IMR-90 (cell line): ENCODE data around the gene COG8. TPM values are rescaled to one million over a fixed set of nuclear protein-coding genes. Genes with fewer than 3 reads are reported as not detected.

Experiments
- ATAC-seq: fragments of 200-7000 bp; cut with Tn5 transposase; 2 replicates; pipeline ENCODE4 v1.9.1; 2020; ENCODE audit warnings: low read depth, mild to moderate bottlenecking, moderate library complexity
- BruUV-seq: library from RNA; stranded (reverse); fragments of 400-500 nt; replicated peaks from 2 replicates; lab custom pipeline; 2021; lab: Mats Ljungman, UMichigan
- CTCF ChIA-PET: fragments of 300-600 bp; formaldehyde crosslinking; extraction: SDS; loops from one replicate; lab custom pipeline; 2021; ENCODE audit warnings: antibody characterized with exemption; lab: Yijun Ruan, JAX
- POLR2A ChIA-PET: fragments of 300-600 bp; sonication (Branson Sonifier 250); formaldehyde crosslinking; loops from one replicate; lab custom pipeline; 2022; ENCODE audit warnings: antibody characterized with exemption; ENCODE audit not compliant: unreplicated experiment; lab: Charles Lee
- DNase-seq: peaks from one replicate; pipeline ENCODE4 v3.0.0; 2013
- H2AFZ ChIP-seq: replicated peaks from 2 replicates; pipeline ENCODE3; 2013; ENCODE audit warnings: low read length, mild to moderate bottlenecking; ENCODE audit not compliant: poor library complexity
- H2AK5ac ChIP-seq: 2 replicates; pipeline ENCODE4 v1.6.1; 2013; ENCODE audit warnings: low read depth, low read length, inconsistent platforms
- H2AK9ac ChIP-seq: replicated peaks from 2 replicates; pipeline ENCODE3; 2013; ENCODE audit warnings: mild to moderate bottlenecking, low read depth, low read length, moderate library complexity; ENCODE audit not compliant: poor library complexity
- H2BK120ac ChIP-seq: 2 replicates; pipeline ENCODE4 v1.6.1; 2013; ENCODE audit warnings: low read depth, low read length, inconsistent platforms
- H2BK15ac ChIP-seq: 3 replicates; pipeline ENCODE4 v1.6.1; 2013; ENCODE audit warnings: low read depth, low read length, inconsistent platforms
- H2BK20ac ChIP-seq: 2 replicates; pipeline ENCODE4 v1.6.1; 2013; ENCODE audit warnings: low read depth, mild to moderate bottlenecking, inconsistent platforms, low read length, moderate library complexity
- H2BK5ac ChIP-seq: 2 replicates; pipeline ENCODE4 v1.6.1; 2013; ENCODE audit warnings: mild to moderate bottlenecking, low read depth, low read length, inconsistent platforms; ENCODE audit not compliant: poor library complexity, severe bottlenecking
- H3K14ac ChIP-seq: replicated peaks from 2 replicates; pipeline ENCODE4 v1.6.1; 2013; ENCODE audit warnings: low read depth, low read length, inconsistent platforms
- H3K18ac ChIP-seq: 2 replicates; pipeline ENCODE4 v1.6.1; 2013; ENCODE audit warnings: low read depth, low read length, control low read depth
- H3K23ac ChIP-seq: 2 replicates; pipeline ENCODE4 v1.6.1; 2013; ENCODE audit warnings: low read depth, low read length, inconsistent platforms
- H3K27ac ChIP-seq: 2 replicates; pipeline ENCODE4 v1.5.1; 2013; ENCODE audit warnings: mild to moderate bottlenecking, control low read depth, low read length; ENCODE audit not compliant: insufficient read depth
- H3K27me3 ChIP-seq: 2 replicates; pipeline ENCODE4 v1.6.1; 2013; ENCODE audit warnings: low read length; ENCODE audit not compliant: control insufficient read depth, insufficient read depth
- H3K36me3 ChIP-seq: 2 replicates; pipeline ENCODE4 v1.6.1; 2013; ENCODE audit warnings: low read length, mixed read lengths; ENCODE audit not compliant: control insufficient read depth, insufficient read depth
- H3K4ac ChIP-seq: 2 replicates; pipeline ENCODE4 v1.6.1; 2013; ENCODE audit warnings: low read depth, low read length, inconsistent platforms
- H3K4me1 ChIP-seq: 2 replicates; pipeline ENCODE4 v1.6.1; 2013; ENCODE audit warnings: low read length, mixed read lengths; ENCODE audit not compliant: control insufficient read depth, insufficient read depth
- H3K4me2 ChIP-seq: 2 replicates; pipeline ENCODE4 v1.6.1; 2013; ENCODE audit warnings: low read depth, mild to moderate bottlenecking, control low read depth, low read length, moderate library complexity
- H3K4me3 ChIP-seq: 2 replicates; pipeline ENCODE4 v1.5.1; 2013; ENCODE audit warnings: low read depth, mild to moderate bottlenecking, control low read depth, low read length, moderate library complexity; ENCODE audit not compliant: insufficient read depth
- H3K56ac ChIP-seq: 2 replicates; pipeline ENCODE4 v1.6.1; 2013; ENCODE audit warnings: low read length, inconsistent platforms; ENCODE audit not compliant: insufficient read depth; ENCODE audit errors: extremely low read depth
- H3K79me1 ChIP-seq, 2 experiments: 2 replicates each; pipeline ENCODE4 v1.6.1; 2013; ENCODE audit warnings: low read length in 2 of 2, inconsistent platforms in 1 of 2, low read depth in 1 of 2
- H3K9ac ChIP-seq: 2 replicates; pipeline ENCODE4 v1.6.1; 2013; ENCODE audit warnings: low read depth, low read length, control low read depth
- H3K9me1 ChIP-seq: 2 replicates; pipeline ENCODE4 v1.6.1; 2013; ENCODE audit warnings: low read length, inconsistent platforms; ENCODE audit not compliant: insufficient read depth
- H3K9me3 ChIP-seq: 2 replicates; pipeline ENCODE4 v1.6.1; 2013; ENCODE audit warnings: low read length; ENCODE audit not compliant: control insufficient read depth, insufficient read depth
- H4K20me1 ChIP-seq: 2 replicates; pipeline ENCODE4 v1.6.1; 2013; ENCODE audit warnings: low read length, inconsistent platforms; ENCODE audit not compliant: insufficient read depth
- H4K5ac ChIP-seq: 2 replicates; pipeline ENCODE4 v1.6.1; 2013; ENCODE audit warnings: mild to moderate bottlenecking, low read depth, low read length, control low read depth
- H4K8ac ChIP-seq, 2 experiments: 2 replicates each; pipeline ENCODE4 v1.6.1; 2013; ENCODE audit warnings: low read depth in 2 of 2, low read length in 2 of 2, control low read depth in 1 of 2, inconsistent platforms in 1 of 2
- H4K91ac ChIP-seq: 2 replicates; pipeline ENCODE4 v1.6.1; 2013; ENCODE audit warnings: low read depth, low read length, inconsistent platforms; ENCODE audit not compliant: insufficient read depth
- BHLHE40 ChIP-seq: fragments of 150-350 bp; IDR thresholded peaks from 2 replicates; pipeline ENCODE4 v1.6.1; 2016; ENCODE audit warnings: mild to moderate bottlenecking, low read depth, low read length
- CEBPB ChIP-seq: IDR thresholded peaks from 2 replicates; pipeline ENCODE4 v1.6.1; 2012; ENCODE audit warnings: low read depth, low read length, improper control_type of control experiment
- CHD1 ChIP-seq: IDR thresholded peaks from 2 replicates; pipeline ENCODE4 v1.6.1; 2012; ENCODE audit warnings: low read depth, low read length, improper control_type of control experiment
- CTCF ChIP-seq: conservative IDR thresholded peaks from 2 replicates; pipeline ENCODE4 v1.5.1; 2012; ENCODE audit warnings: mild to moderate bottlenecking, low read depth, low read length, improper control_type of control experiment
- ELK1 ChIP-seq: fragments of 150-350 bp; IDR thresholded peaks from 2 replicates; pipeline ENCODE4 v1.6.1; 2016; ENCODE audit warnings: low read depth, mild to moderate bottlenecking, low read length, moderate library complexity, borderline replicate concordance
- FOS ChIP-seq: fragments of 150-350 bp; IDR thresholded peaks from 2 replicates; pipeline ENCODE4 v1.6.1; 2016; ENCODE audit warnings: low read depth, low read length
- MAFK ChIP-seq: IDR thresholded peaks from 2 replicates; pipeline ENCODE4 v1.6.1; 2012; ENCODE audit warnings: low read depth, low read length, improper control_type of control experiment
- MAZ ChIP-seq: IDR thresholded peaks from 2 replicates; pipeline ENCODE4 v1.6.1; 2012; ENCODE audit warnings: low read depth, mild to moderate bottlenecking, low read length, improper control_type of control experiment, moderate library complexity, borderline replicate concordance
- MXI1 ChIP-seq: IDR thresholded peaks from 2 replicates; pipeline ENCODE4 v1.6.1; 2012; ENCODE audit warnings: low read depth, mild to moderate bottlenecking, low read length, moderate library complexity, borderline replicate concordance
- NFE2L2 ChIP-seq: fragments of 150-350 bp; IDR thresholded peaks from 2 replicates; pipeline ENCODE4 v1.6.1; 2016; ENCODE audit warnings: low read depth, mild to moderate bottlenecking, low read length
- POLR2A ChIP-seq: IDR thresholded peaks from 2 replicates; pipeline ENCODE4 v1.6.1; 2012; ENCODE audit warnings: mild to moderate bottlenecking, low read depth, low read length
- RAD21 ChIP-seq: IDR thresholded peaks from 2 replicates; pipeline ENCODE4 v1.6.1; 2012; ENCODE audit warnings: low read length, improper control_type of control experiment
- RCOR1 ChIP-seq: IDR thresholded peaks from 2 replicates; pipeline ENCODE4 v1.6.1; 2012; ENCODE audit warnings: mild to moderate bottlenecking, low read length, improper control_type of control experiment; ENCODE audit not compliant: insufficient replicate concordance
- RFX5 ChIP-seq: IDR thresholded peaks from 2 replicates; pipeline ENCODE4 v1.8.0; 2012; ENCODE audit warnings: low read depth, mild to moderate bottlenecking, low read length, moderate library complexity
- SMC3 ChIP-seq: fragments of 150-350 bp; IDR thresholded peaks from 2 replicates; pipeline ENCODE4 v1.6.1; 2016; ENCODE audit warnings: low read depth, mild to moderate bottlenecking, antibody characterized with exemption, low read length, moderate library complexity
- USF2 ChIP-seq: fragments of 150-350 bp; IDR thresholded peaks from 2 replicates; pipeline ENCODE4 v1.6.1; 2017; ENCODE audit warnings: mild to moderate bottlenecking, antibody characterized with exemption, low read length, low read depth
- WGBS, 2 experiments: methylation state at CpG; one replicate each; pipeline versions ENCODE4 v1.1.5 to v1.1.7; 2013; ENCODE audit warnings: missing lambda C conversion rate in 2 of 2; ENCODE audit not compliant: insufficient read length in 1 of 2; ENCODE audit errors: extremely low coverage in 2 of 2; 5-methylcytosine and 5-hydroxymethylcytosine counted together
- dilution Hi-C: fragments of 300-500 bp; cut with HindIII; formaldehyde crosslinking; loops from one replicate; pipeline ENCODE4 v1.14.3; 2018; ENCODE audit warnings: low sequenced_read_pairs; ENCODE audit not compliant: unreplicated experiment
- in situ Hi-C: fragments of 300-500 bp; cut with MboI; formaldehyde crosslinking; loops from 3 replicates; pipeline ENCODE4 v1.14.3; 2019; ENCODE audit warnings: low sequenced_read_pairs, inconsistent platforms, mixed read lengths
- intact Hi-C: fragments of 100-400 bp; cut with micrococcal nuclease; formaldehyde crosslinking; loops from 2 replicates; pipeline ENCODE4 v1.10.0; 2022
- polyA plus RNA-seq, 3 experiments: library from polyadenylated mRNA; depleted of rRNA; stranded (reverse); fragments of >200 nt; gene quantifications; 2 replicates each; pipeline ENCODE4 v1.2.3, GENCODE V29; 2012; ENCODE audit warnings: low replicate concordance in 1 of 3
- total RNA-seq: library from RNA; depleted of rRNA; stranded (reverse); fragments of >200 nt; gene quantifications from 2 replicates; pipeline ENCODE4 v1.2.3, GENCODE V29; 2012

The COG8 gene
- total and polyA plus RNA-seq, 2 of the 4 experiments (the other 2 are of a cell fraction): 23.4 to 26.2 TPM

GRCh38 chr16:69346683-69347082 is 7.3 kb upstream of the COG8 start:
- TF ChIP-seq MAZ (no peak), RAD21 (no peak), RCOR1 (no peak), CEBPB (no peak), CTCF (no peak), USF2 (no peak), CHD1 (no peak), MXI1 (no peak), SMC3 (no peak), BHLHE40 (no peak), RFX5 (no peak), ELK1 (no peak), MAFK (no peak), FOS (no peak), POLR2A (no peak), NFE2L2 (no peak)
- no peak overlapping the region for H4K8ac ChIP-seq
- CTCF ChIA-PET: interaction anchor here (0.6 kb wide), 1 partner anchor 220 kb away, joined by 3 read pairs; no protein-coding TSS in a partner anchor
- dilution Hi-C loops (no loop called here), in situ Hi-C loops (no loop called here), intact Hi-C loops (no loop called here)
- no peak overlapping the region for H4K91ac ChIP-seq
- no peak overlapping the region for H2AK9ac ChIP-seq
- peaks cover 3% of the 10 kb centered on the region; the same call in 1 of the 2 replicates for H3K9me1 ChIP-seq
- H3K14ac ChIP-seq: no peak overlapping the region
- peaks cover 11% of the 10 kb centered on the region for H3K36me3 ChIP-seq
- H2AK5ac ChIP-seq: no peak overlapping the region
- ATAC-seq (no peak), DNase-seq (no peak)
- H3K9ac ChIP-seq: no peak overlapping the region
- H3K18ac ChIP-seq: no peak overlapping the region
- H2AFZ ChIP-seq: no peak overlapping the region
- no peak overlapping the region for H3K56ac ChIP-seq
- POLR2A ChIA-PET: no interaction called here
- no peak overlapping the region for H2BK15ac ChIP-seq
- no peak overlapping the region for H2BK20ac ChIP-seq
- no peak overlapping the region for H3K23ac ChIP-seq
- H3K9me3 ChIP-seq: no peaks in the 10 kb centered on the region
- WGBS, 2 experiments: 100% methylated on average over 3 of the region's 6 CpGs; no CpG with 5 or more reads in 1 of the 2 experiments
- H3K27me3 ChIP-seq: no peaks in the 10 kb centered on the region
- no peak overlapping the region for H3K4me3 ChIP-seq
- H3K79me1 ChIP-seq: peaks cover 0 to 8% of the 10 kb centered on the region in 2 experiments; a peak in 2 of 4 replicates
- H3K4me2 ChIP-seq: no peak overlapping the region
- no peak overlapping the region for H3K4ac ChIP-seq
- H3K4me1 ChIP-seq: peaks cover 2% of the 10 kb centered on the region; the same call in 1 of the 2 replicates
- BruUV-seq: no TSS peak
- H2BK5ac ChIP-seq: no peak overlapping the region
- no peak overlapping the region for H4K5ac ChIP-seq
- H3K27ac ChIP-seq: no peak overlapping the region
- H4K20me1 ChIP-seq: no peaks in the 10 kb centered on the region
- H2BK120ac ChIP-seq: no peak overlapping the region
